GM23338 (cell line): ENCODE measurements around the gene DCP2. TPM values are rescaled to one million over a fixed set of nuclear protein-coding genes. Genes with fewer than 3 reads are reported as not detected.
A peak's percentile ranks its signal among the peaks of the same experiment; 100 is the strongest.

Experiments
- ATAC-seq: fragments of 200-7000 bp; cut with Tn5 transposase; 3 replicates; pipeline ENCODE4 v1.9.1; 2020
- DNase-seq: peaks from one replicate; pipeline ENCODE4 v3.0.0-alpha.2; 2015; ENCODE audit warnings: low spot score
- H2AFZ ChIP-seq: fragments of 200-600 bp; sonication (generic); 2 replicates; pipeline ENCODE4 v1.8.0; 2016; ENCODE audit warnings: antibody characterized with exemption, mild to moderate bottlenecking, moderate library complexity
- H3F3A ChIP-seq: fragments of 200-600 bp; sonication (generic); replicated peaks from 2 replicates; pipeline ENCODE4 v1.8.0; 2017; ENCODE audit warnings: antibody characterized with exemption, mixed run types, low read depth
- H3K27ac ChIP-seq: fragments of 200-600 bp; sonication (generic); 2 replicates; pipeline ENCODE4 v1.6.1; 2016; ENCODE audit warnings: low read depth
- H3K27me3 ChIP-seq: fragments of 200-600 bp; sonication (generic); 2 replicates; pipeline ENCODE4 v1.8.0; 2016; ENCODE audit warnings: mild to moderate bottlenecking, mixed run types, moderate library complexity; ENCODE audit not compliant: insufficient read depth
- H3K36me3 ChIP-seq: fragments of 200-600 bp; sonication (generic); 2 replicates; pipeline ENCODE4 v1.8.0; 2016; ENCODE audit warnings: mild to moderate bottlenecking; ENCODE audit not compliant: insufficient read depth
- H3K4me1 ChIP-seq: fragments of 200-600 bp; sonication (generic); 2 replicates; pipeline ENCODE4 v1.8.0; 2016; ENCODE audit warnings: mild to moderate bottlenecking, moderate library complexity; ENCODE audit not compliant: insufficient read depth
- H3K4me2 ChIP-seq: fragments of 200-600 bp; sonication (generic); 2 replicates; pipeline ENCODE4 v1.7.1; 2017; ENCODE audit warnings: mixed run types
- H3K4me3 ChIP-seq: fragments of 200-600 bp; sonication (generic); 2 replicates; pipeline ENCODE4 v1.6.1; 2016; ENCODE audit warnings: mixed run types
- H3K79me2 ChIP-seq: fragments of 200-600 bp; sonication (generic); replicated peaks from 2 replicates; pipeline ENCODE4 v1.8.0; 2017; ENCODE audit warnings: mild to moderate bottlenecking; ENCODE audit not compliant: insufficient read depth
- H3K9me2 ChIP-seq: fragments of 200-600 bp; sonication (generic); 2 replicates; pipeline ENCODE4 v1.8.0; 2017; ENCODE audit not compliant: insufficient read depth
- H4K20me1 ChIP-seq: fragments of 200-600 bp; sonication (generic); replicated peaks from 2 replicates; pipeline ENCODE4 v1.8.0; 2017; ENCODE audit warnings: mild to moderate bottlenecking; ENCODE audit not compliant: insufficient read depth
- H3K27ac Mint-ChIP-seq: 2 replicates; pipeline ENCODE4 v1.8.0; 2020; ENCODE audit warnings: inconsistent platforms, mild to moderate bottlenecking, moderate library complexity, mixed read lengths
- H3K27me3 Mint-ChIP-seq: 3 replicates; pipeline ENCODE4 v1.8.0; 2022; ENCODE audit warnings: low read depth, mild to moderate bottlenecking, moderate library complexity, mixed read lengths, inconsistent platforms; ENCODE audit not compliant: insufficient read depth, poor library complexity
- H3K36me3 Mint-ChIP-seq: 3 replicates; pipeline ENCODE4 v1.8.0; 2021; ENCODE audit warnings: low read depth, mild to moderate bottlenecking, inconsistent platforms, moderate library complexity, mixed read lengths
- H3K4me1 Mint-ChIP-seq: 3 replicates; pipeline ENCODE4 v1.8.0; 2020; ENCODE audit warnings: mild to moderate bottlenecking, inconsistent platforms, mixed read lengths
- H3K4me3 Mint-ChIP-seq: 3 replicates; pipeline ENCODE4 v1.8.0; 2021; ENCODE audit warnings: moderate library complexity, mild to moderate bottlenecking, inconsistent platforms, mixed read lengths
- H3K9me3 Mint-ChIP-seq: 3 replicates; pipeline ENCODE4 v1.8.0; 2020; ENCODE audit warnings: moderate library complexity, mild to moderate bottlenecking, inconsistent platforms, mixed read lengths
- CREB1 ChIP-seq: fragments of 250-450 bp; sonication (Bioruptor Pico); IDR thresholded peaks from 2 replicates; pipeline ENCODE4 v1.5.0; 2020; ENCODE audit warnings: low read depth, mild to moderate bottlenecking, moderate library complexity
- CTCF ChIP-seq, 2 experiments: fragments of 200-600 bp in 1 of 2; sonication (generic) in 1 of 2; conservative IDR thresholded peaks; 2 replicates each; pipeline versions ENCODE4 v1.5.1 to v1.6.1; 2016 to 2017; ENCODE audit warnings: antibody characterized with exemption in 2 of 2, low read depth in 2 of 2, mild to moderate bottlenecking in 2 of 2, moderate library complexity in 1 of 2
- ETS1 ChIP-seq: IDR thresholded peaks from 2 replicates; pipeline ENCODE4 v1.6.1; 2016; ENCODE audit warnings: antibody characterized with exemption
- EZH2 ChIP-seq: fragments of 200-600 bp; sonication (generic); IDR thresholded peaks from one replicate; pipeline ENCODE4 v1.8.0; 2017; ENCODE audit warnings: antibody characterized with exemption, mild to moderate bottlenecking, low read depth; ENCODE audit not compliant: unreplicated experiment
- EZH2phosphoT487 ChIP-seq: fragments of 200-600 bp; sonication (generic); IDR thresholded peaks from one replicate; pipeline ENCODE4 v1.8.1; 2018; ENCODE audit warnings: antibody characterized with exemption; ENCODE audit not compliant: unreplicated experiment
- JUNB ChIP-seq: IDR thresholded peaks from one replicate; pipeline ENCODE4 v1.6.1; 2016; ENCODE audit warnings: antibody characterized with exemption; ENCODE audit not compliant: unreplicated experiment
- NANOG ChIP-seq: IDR thresholded peaks from 2 replicates; pipeline ENCODE4 v1.6.1; 2016; ENCODE audit warnings: antibody characterized with exemption, borderline replicate concordance
- POLR2AphosphoS5 ChIP-seq: IDR thresholded peaks from 2 replicates; pipeline ENCODE4 v1.6.1; 2016; ENCODE audit warnings: antibody characterized with exemption, low read depth
- REST ChIP-seq: IDR thresholded peaks from one replicate; pipeline ENCODE4 v1.6.1; 2018; ENCODE audit warnings: antibody characterized with exemption; ENCODE audit not compliant: unreplicated experiment
- ZNF331 ChIP-seq: fragments of 250-450 bp; sonication (Bioruptor Pico); IDR thresholded peaks from 2 replicates; pipeline ENCODE4 v1.5.0; 2020; ENCODE audit warnings: low read depth, mild to moderate bottlenecking, moderate library complexity
- polyA plus RNA-seq: library from polyadenylated mRNA; unstranded; fragments of >200 nt; fragmentation: Nextera tagmentation; extraction: Ambion mirVana; gene quantifications from 2 replicates; pipeline ENCODE4 v1.2.1, GENCODE V29; 2016
- total RNA-seq: library from RNA; depleted of rRNA; stranded (reverse); fragments of >200 nt; shearing (Covaris generic); gene quantifications from 2 replicates; pipeline ENCODE4 v1.2.3, GENCODE V29; 2014

Gene DCP2
- total and polyA plus RNA-seq, 2 experiments from 2014 or later, result 96.6 to 165 TPM

GRCh38 chr5:113038136-113038535 is 61.5 kb downstream of the DCP2 start:
- no peaks in the 10 kb centered on the region for H3K79me2 ChIP-seq
- Mint-ChIP-seq H3K4me3 (no peak overlapping the region; the same call in 2 of the 3 replicates), H3K9me3 (no peaks in the 10 kb centered on the region), H3K4me1 (peaks cover 38% of the 10 kb centered on the region), H3K27me3 (peaks cover 8% of the 10 kb centered on the region), H3K36me3 (peaks cover 7% of the 10 kb centered on the region; the same call in 1 of the 3 replicates), H3K27ac (no peak overlapping the region; the same call in 1 of the 2 replicates)
- no peaks in the 10 kb centered on the region for H4K20me1 ChIP-seq
- TF ChIP-seq POLR2AphosphoS5 (no peak), JUNB (no peak), REST (no peak), EZH2 (no peak), EZH2phosphoT487 (no peak), NANOG (no peak), CREB1 (no peak), ETS1 (no peak)
- no peak overlapping the region for H3K4me3 ChIP-seq
- DNase-seq (no peak), ATAC-seq (no peak)
- peaks cover 11% of the 10 kb centered on the region for H3K4me1 ChIP-seq
- no peaks in the 10 kb centered on the region for H3K27me3 ChIP-seq
- no peaks in the 10 kb centered on the region for H3K9me2 ChIP-seq
- no peak overlapping the region for H3K4me2 ChIP-seq
- no peaks in the 10 kb centered on the region for H3K36me3 ChIP-seq
- H3F3A ChIP-seq, result no peaks in the 10 kb centered on the region
- no peak overlapping the region for H3K27ac ChIP-seq
- no peak overlapping the region for H2AFZ ChIP-seq

GRCh38 chr5:113038714-113039113 is 62.1 kb downstream of the DCP2 start:
- DNase-seq (peak; percentile 24), ATAC-seq (peak; percentile 26)
- Histone ChIP-seq H2AFZ (no peak overlapping the region), H3K9me2 (no peaks in the 10 kb centered on the region), H3K4me3 (no peak overlapping the region), H3K36me3 (no peaks in the 10 kb centered on the region), H3F3A (no peaks in the 10 kb centered on the region), H3K27ac (no peak overlapping the region), H3K27me3 (no peaks in the 10 kb centered on the region), H3K79me2 (no peaks in the 10 kb centered on the region), H3K4me2 (no peak overlapping the region), H4K20me1 (no peaks in the 10 kb centered on the region), H3K4me1 (peaks cover 8% of the 10 kb centered on the region)
- Mint-ChIP-seq H3K4me3 (no peak overlapping the region), H3K4me1 (peaks cover 34% of the 10 kb centered on the region), H3K9me3 (no peaks in the 10 kb centered on the region), H3K36me3 (peaks cover 7% of the 10 kb centered on the region; the same call in 1 of the 3 replicates), H3K27me3 (peaks cover 8% of the 10 kb centered on the region), H3K27ac (no peak overlapping the region)
- TF ChIP-seq ZNF331 (CRISPR knock-in tag) (no peak), CTCF (conservative IDR thresholded peaks at IDR 0.05; ENCODE audit: low read depth in 2 of 2) (peak; percentile 12 to 56; a peak in 2 of 4 replicates)
